ENCODE results near the gene TPCN1. TPM values are rescaled to one million over a fixed set of nuclear protein-coding genes. Genes with fewer than 3 reads are reported as not detected.

The TPCN1 gene
- polyA plus RNA-seq (2013, experiment 1 of 2) = 57.5 TPM
- 58.5 TPM for polyA plus RNA-seq (2013, experiment 2 of 2)

- Histone ChIP-seq H3K27ac (ENCODE audit: low read length, poor library complexity, severe bottlenecking) (peak within 1 kb of the TSS; percentile 66), H3K27me3 (ENCODE audit: control insufficient read depth in 1 of 2, insufficient read depth in 1 of 2, low read length in 2 of 2) (no peaks in the 10 kb centered on the region), H3K14ac (ENCODE audit: low read length in 2 of 2) (peak within 1 kb of the TSS in 1 of 2 experiments; percentile 87), H3K9me3 (ENCODE audit: control insufficient read depth, low read length) (no peaks in the 10 kb centered on the region), H4K91ac (ENCODE audit: low read length) (peak within 1 kb of the TSS; percentile 94), H3K4me1 (ENCODE audit: control insufficient read depth, insufficient read depth, low read depth, low read length) (peaks cover 12% of the 10 kb centered on the region), H2AK5ac (ENCODE audit: low read length, severe bottlenecking) (peak within 1 kb of the TSS; percentile 62), H4K8ac (ENCODE audit: low read length) (peak within 1 kb of the TSS; percentile 87), H3K79me1 (replicated peaks; ENCODE audit: low read length, poor library complexity, severe bottlenecking) (peaks cover 2% of the 10 kb centered on the region), H2BK120ac (ENCODE audit: low read depth, low read length) (peak within 1 kb of the TSS; percentile 91), H3K9ac (ENCODE audit: low read length) (peak within 1 kb of the TSS; percentile 97), H3K23ac (ENCODE audit: low read length in 2 of 2) (peak within 1 kb of the TSS in 1 of 2 experiments; percentile 61), H2BK5ac (ENCODE audit: low read depth, low read length, poor library complexity, severe bottlenecking) (peak within 1 kb of the TSS; percentile 26), H3K4ac (ENCODE audit: low read depth in 1 of 2, low read length in 2 of 2) (peak within 1 kb of the TSS; percentile 89 to 96), H3K4me3 (ENCODE audit: insufficient read depth in 1 of 2, low read depth in 1 of 2, low read length in 2 of 2) (peak within 1 kb of the TSS; percentile 88 to 99), H3K4me2 (ENCODE audit: low read length, poor library complexity, severe bottlenecking) (peak within 1 kb of the TSS; percentile 87), H2BK15ac (ENCODE audit: low read depth, poor library complexity, severe bottlenecking) (peak within 1 kb of the TSS; percentile 88), H3K36me3 (ENCODE audit: control insufficient read depth in 1 of 2, insufficient read depth in 2 of 2, low read depth in 1 of 2, low read length in 2 of 2) (no peaks in the 10 kb centered on the region), H3K18ac (ENCODE audit: low read depth in 1 of 2, low read length in 2 of 2) (peak within 1 kb of the TSS; percentile 96 to 97), H2BK12ac (ENCODE audit: low read length in 2 of 2) (peak within 1 kb of the TSS; percentile 93 to 98), H2AFZ (ENCODE audit: low read depth, low read length) (peak within 1 kb of the TSS; percentile 1)
- peak; percentile 100 for DNase-seq
- WGBS = under 1% methylated on average over 38 of the region's 68 CpGs
Observed at GRCh38 chr12:113221181-113221996, at the start of gene TPCN1. TSS of gene TPCN1 (plus strand) at chr12:113221464. CDS start at chr12:113226853, 5,389 bp downstream.

- no peak overlapping the region for H2BK15ac ChIP-seq (ENCODE audit: low read depth, poor library complexity, severe bottlenecking)
- H3K79me1 ChIP-seq (replicated peaks; ENCODE audit: low read length, poor library complexity, severe bottlenecking) = peaks cover 25% of the 10 kb centered on the region
- H3K4me1 ChIP-seq (ENCODE audit: control insufficient read depth, insufficient read depth, low read depth, low read length) = peaks cover 20% of the 10 kb centered on the region
- no peak overlapping the region for H3K4ac ChIP-seq (ENCODE audit: low read depth in 1 of 2, low read length in 2 of 2)
- H2BK12ac ChIP-seq (ENCODE audit: low read length in 2 of 2) = no peak overlapping the region
- WGBS = over 99% methylated on average over 9 of the region's 9 CpGs
- peaks cover under 1% of the 10 kb centered on the region for H3K9me3 ChIP-seq (ENCODE audit: control insufficient read depth, low read length)
- H3K18ac ChIP-seq (ENCODE audit: low read depth in 1 of 2, low read length in 2 of 2) = no peak overlapping the region
- H3K27me3 ChIP-seq (ENCODE audit: control insufficient read depth in 1 of 2, insufficient read depth in 1 of 2, low read length in 2 of 2) = no peaks in the 10 kb centered on the region
- H3K27ac ChIP-seq (ENCODE audit: low read length, poor library complexity, severe bottlenecking) = no peak overlapping the region
- no peak overlapping the region for H3K9ac ChIP-seq (ENCODE audit: low read length)
- no peak for DNase-seq
- no peak overlapping the region for H3K4me2 ChIP-seq (ENCODE audit: low read length, poor library complexity, severe bottlenecking)
- H2AK5ac ChIP-seq (ENCODE audit: low read length, severe bottlenecking) = no peak overlapping the region
- no peak overlapping the region for H2AFZ ChIP-seq (ENCODE audit: low read depth, low read length)
- H4K8ac ChIP-seq (ENCODE audit: low read length) = no peak overlapping the region
- H3K23ac ChIP-seq (ENCODE audit: low read length in 2 of 2) = no peak overlapping the region
- H3K14ac ChIP-seq (ENCODE audit: low read length in 2 of 2) = no peak overlapping the region
- H3K36me3 ChIP-seq (ENCODE audit: control insufficient read depth in 1 of 2, insufficient read depth in 2 of 2, low read depth in 1 of 2, low read length in 2 of 2) = peaks cover 71 to 79% of the 10 kb centered on the region in 2 experiments
- no peak overlapping the region for H2BK5ac ChIP-seq (ENCODE audit: low read depth, low read length, poor library complexity, severe bottlenecking)
- H4K91ac ChIP-seq (ENCODE audit: low read length) = no peak overlapping the region
- no peak overlapping the region for H3K4me3 ChIP-seq (ENCODE audit: insufficient read depth in 1 of 2, low read depth in 1 of 2, low read length in 2 of 2)
- H2BK120ac ChIP-seq (ENCODE audit: low read depth, low read length) = no peak overlapping the region
Observed at GRCh38 chr12:113171543-113171942, 49.7 kb upstream of the TPCN1 start.

- peaks cover 75 to 79% of the 10 kb centered on the region in 2 experiments for H3K36me3 ChIP-seq (ENCODE audit: control insufficient read depth in 1 of 2, insufficient read depth in 2 of 2, low read depth in 1 of 2, low read length in 2 of 2)
- no peaks in the 10 kb centered on the region for H3K27me3 ChIP-seq (ENCODE audit: control insufficient read depth in 1 of 2, insufficient read depth in 1 of 2, low read length in 2 of 2)
- no peak overlapping the region for H2AK5ac ChIP-seq (ENCODE audit: low read length, severe bottlenecking)
- H3K23ac ChIP-seq (ENCODE audit: low read length in 2 of 2) = no peak overlapping the region
- H3K4me3 ChIP-seq (ENCODE audit: insufficient read depth in 1 of 2, low read depth in 1 of 2, low read length in 2 of 2) = no peak overlapping the region
- H4K8ac ChIP-seq (ENCODE audit: low read length) = no peak overlapping the region
- no peak for DNase-seq
- H3K27ac ChIP-seq (ENCODE audit: low read length, poor library complexity, severe bottlenecking) = no peak overlapping the region
- no peak overlapping the region for H2AFZ ChIP-seq (ENCODE audit: low read depth, low read length)
- no peak overlapping the region for H4K91ac ChIP-seq (ENCODE audit: low read length)
- no peak overlapping the region for H3K14ac ChIP-seq (ENCODE audit: low read length in 2 of 2)
- no peak overlapping the region for H3K9ac ChIP-seq (ENCODE audit: low read length)
- H3K4me2 ChIP-seq (ENCODE audit: low read length, poor library complexity, severe bottlenecking) = no peak overlapping the region
- H3K9me3 ChIP-seq (ENCODE audit: control insufficient read depth, low read length) = peaks cover 7% of the 10 kb centered on the region
- peaks cover 20% of the 10 kb centered on the region for H3K4me1 ChIP-seq (ENCODE audit: control insufficient read depth, insufficient read depth, low read depth, low read length)
- no peak overlapping the region for H2BK12ac ChIP-seq (ENCODE audit: low read length in 2 of 2)
- no peak overlapping the region for H2BK120ac ChIP-seq (ENCODE audit: low read depth, low read length)
- 98% methylated on average over 20 of the region's 20 CpGs for WGBS
- peaks cover 30% of the 10 kb centered on the region for H3K79me1 ChIP-seq (replicated peaks; ENCODE audit: low read length, poor library complexity, severe bottlenecking)
- no peak overlapping the region for H2BK15ac ChIP-seq (ENCODE audit: low read depth, poor library complexity, severe bottlenecking)
- H3K4ac ChIP-seq (ENCODE audit: low read depth in 1 of 2, low read length in 2 of 2) = no peak overlapping the region
- no peak overlapping the region for H2BK5ac ChIP-seq (ENCODE audit: low read depth, low read length, poor library complexity, severe bottlenecking)
- no peak overlapping the region for H3K18ac ChIP-seq (ENCODE audit: low read depth in 1 of 2, low read length in 2 of 2)
Observed at GRCh38 chr12:113172185-113172584, 49.1 kb upstream of the TPCN1 start.

- Histone ChIP-seq H3K79me1 (replicated peaks; ENCODE audit: low read length, poor library complexity, severe bottlenecking) (peaks cover 31% of the 10 kb centered on the region), H3K18ac (ENCODE audit: low read depth in 1 of 2, low read length in 2 of 2) (no peak overlapping the region), H3K9ac (ENCODE audit: low read length) (no peak overlapping the region), H2AK5ac (ENCODE audit: low read length, severe bottlenecking) (no peak overlapping the region), H3K23ac (ENCODE audit: low read length in 2 of 2) (no peak overlapping the region), H2BK15ac (ENCODE audit: low read depth, poor library complexity, severe bottlenecking) (no peak overlapping the region), H3K36me3 (ENCODE audit: control insufficient read depth in 1 of 2, insufficient read depth in 2 of 2, low read depth in 1 of 2, low read length in 2 of 2) (peaks cover 76 to 81% of the 10 kb centered on the region in 2 experiments), H3K27ac (ENCODE audit: low read length, poor library complexity, severe bottlenecking) (no peak overlapping the region), H4K91ac (ENCODE audit: low read length) (no peak overlapping the region), H3K14ac (ENCODE audit: low read length in 2 of 2) (no peak overlapping the region), H3K4me1 (ENCODE audit: control insufficient read depth, insufficient read depth, low read depth, low read length) (peaks cover 17% of the 10 kb centered on the region), H2BK120ac (ENCODE audit: low read depth, low read length) (no peak overlapping the region), H3K4ac (ENCODE audit: low read depth in 1 of 2, low read length in 2 of 2) (no peak overlapping the region), H3K4me2 (ENCODE audit: low read length, poor library complexity, severe bottlenecking) (no peak overlapping the region), H2BK5ac (ENCODE audit: low read depth, low read length, poor library complexity, severe bottlenecking) (no peak overlapping the region), H3K9me3 (ENCODE audit: control insufficient read depth, low read length) (peaks cover 15% of the 10 kb centered on the region), H2BK12ac (ENCODE audit: low read length in 2 of 2) (no peak overlapping the region), H2AFZ (ENCODE audit: low read depth, low read length) (no peak overlapping the region), H4K8ac (ENCODE audit: low read length) (no peak overlapping the region), H3K27me3 (ENCODE audit: control insufficient read depth in 1 of 2, insufficient read depth in 1 of 2, low read length in 2 of 2) (no peaks in the 10 kb centered on the region), H3K4me3 (ENCODE audit: insufficient read depth in 1 of 2, low read depth in 1 of 2, low read length in 2 of 2) (no peak overlapping the region)
- WGBS = 96% methylated on average over 6 of the region's 7 CpGs
- no peak for DNase-seq
Observed at GRCh38 chr12:113173081-113173698, 48.1 kb upstream of the TPCN1 start.

Data from mesenchymal stem cell (in vitro differentiated cells and primary cell).